Ramos (cell line): ENCODE data around the gene OR10T2.
"Not testable (repeated sequence)": the region's sequence is repeated elsewhere in the genome, so short reads cannot be mapped to it uniquely, and the experiment has no call there.

ENCODE experiments used
- in situ Hi-C: fragments of 300-500 bp; cut with MboI; formaldehyde crosslinking; loops from one replicate; pipeline ENCODE4 v1.14.3; 2022; ENCODE audit warnings: low sequenced_read_pairs; ENCODE audit not compliant: unreplicated experiment

The OR10T2 gene

DNA sequence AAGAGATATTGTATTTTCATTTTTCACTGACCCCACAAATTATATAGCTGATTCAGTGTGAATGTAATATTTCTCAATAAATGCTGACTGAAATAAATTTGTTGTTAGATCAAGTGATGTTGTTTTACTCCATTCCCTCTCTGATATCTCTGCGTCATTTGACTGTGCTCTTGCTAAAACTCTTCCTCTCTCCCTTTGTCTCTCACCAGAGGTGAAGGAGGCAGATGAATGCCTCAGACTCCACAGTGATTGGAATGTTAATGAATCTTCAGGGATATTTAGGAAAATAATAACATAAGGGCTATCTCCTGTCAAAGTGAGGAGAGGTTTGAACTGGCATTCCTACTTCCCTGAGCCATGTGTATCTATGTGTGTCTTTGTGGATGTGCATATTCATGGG lies 41.8 kb downstream of the OR10T2 start:
- in situ Hi-C loops, result no loop called here

DNA sequence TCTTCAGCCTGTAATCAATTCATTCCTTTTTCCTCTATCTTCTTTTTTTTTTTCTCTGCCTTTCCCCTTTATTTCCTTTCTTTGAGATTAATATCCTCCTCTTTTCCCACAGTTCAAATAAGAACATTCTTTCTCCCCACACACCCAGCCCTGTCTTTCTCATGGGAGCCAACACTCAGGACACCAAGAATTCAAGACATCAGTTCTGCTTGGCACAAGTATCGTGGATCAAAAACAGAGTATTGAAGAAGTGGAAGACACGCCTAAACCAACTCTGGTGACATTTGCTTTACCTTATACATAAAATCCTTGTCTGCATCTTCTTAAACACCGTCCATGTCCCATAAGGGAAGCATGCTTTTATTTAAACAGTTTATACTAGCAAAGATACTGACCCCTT lies 42.6 kb downstream of the OR10T2 start:
- in situ Hi-C loops, result no loop called here

DNA sequence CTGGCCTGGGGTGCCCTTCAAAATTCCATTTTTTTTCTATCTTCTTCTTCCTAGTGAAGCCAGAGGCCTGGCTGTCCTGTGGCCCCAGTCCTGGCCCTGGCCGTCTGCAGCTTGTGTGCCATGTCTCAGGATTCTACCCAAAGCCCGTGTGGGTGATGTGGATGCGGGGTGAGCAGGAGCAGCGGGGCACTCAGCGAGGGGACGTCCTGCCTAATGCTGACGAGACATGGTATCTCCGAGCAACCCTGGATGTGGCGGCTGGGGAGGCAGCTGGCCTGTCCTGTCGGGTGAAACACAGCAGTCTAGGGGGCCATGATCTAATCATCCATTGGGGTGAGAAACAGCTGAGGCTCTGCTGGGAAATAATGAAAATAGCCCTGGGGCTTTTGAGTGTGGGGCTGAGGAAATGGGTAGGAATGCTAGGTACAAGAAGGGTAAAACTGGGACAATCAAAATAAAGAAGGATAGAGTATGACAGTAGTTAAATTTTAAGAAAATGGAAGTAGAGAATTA lies 43.4 kb downstream of the OR10T2 start:
- in situ Hi-C loops, result no loop called here

DNA sequence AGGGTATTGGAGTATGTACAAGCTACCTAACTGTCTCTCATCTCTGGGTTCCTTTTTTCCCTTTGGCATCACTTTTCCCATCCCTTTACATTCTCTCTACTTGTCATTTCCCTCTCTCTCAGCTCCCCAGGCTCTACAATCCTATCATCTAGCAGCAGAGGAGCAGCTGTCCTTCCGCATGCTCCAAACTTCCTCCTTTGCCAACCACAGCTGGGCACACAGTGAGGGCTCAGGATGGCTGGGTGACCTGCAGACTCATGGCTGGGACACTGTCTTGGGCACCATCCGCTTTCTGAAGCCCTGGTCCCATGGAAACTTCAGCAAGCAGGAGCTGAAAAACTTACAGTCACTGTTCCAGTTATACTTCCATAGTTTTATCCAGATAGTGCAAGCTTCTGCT lies 45.0 kb downstream of the OR10T2 start:
- in situ Hi-C loops, result no loop called here

DNA sequence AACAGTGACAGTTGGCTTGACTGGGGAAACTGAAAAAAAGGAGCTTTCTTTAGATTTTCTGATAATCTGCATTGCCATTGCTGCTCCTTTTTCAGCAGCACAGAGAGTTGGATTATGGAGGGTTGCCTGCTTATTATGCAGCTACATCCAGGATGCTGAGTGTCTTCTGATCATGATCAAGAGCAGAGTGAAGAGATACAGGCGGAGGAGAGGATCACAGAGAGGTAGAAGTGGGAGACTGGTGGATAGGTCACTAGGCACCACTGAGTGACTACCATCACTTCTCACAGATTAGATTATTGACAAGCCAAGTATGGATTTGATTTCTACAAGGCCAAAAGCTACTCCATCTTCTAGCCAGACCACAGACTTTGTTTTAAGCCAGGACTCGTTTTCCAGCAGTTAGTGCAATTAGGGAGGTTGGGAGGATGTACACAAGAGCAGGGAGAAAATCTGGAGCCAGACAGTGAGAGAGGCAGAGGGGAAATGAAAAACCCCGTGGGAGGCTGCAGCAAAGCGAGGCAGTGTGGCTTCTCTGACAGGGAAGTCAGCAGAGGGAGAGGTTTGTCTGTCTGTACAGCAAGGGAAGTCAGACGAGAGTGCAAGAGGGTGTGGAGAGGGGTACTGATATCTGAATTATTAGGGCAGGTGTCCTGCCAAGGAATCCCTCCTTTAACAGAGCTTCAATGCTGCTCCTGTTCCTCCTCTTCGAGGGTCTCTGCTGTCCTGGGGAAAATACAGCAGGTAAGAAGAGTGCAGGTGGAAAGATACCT lies 45.8 kb downstream of the OR10T2 start, which contains the start of gene CD1E:
CD1E (plus strand) TSS at position 592 of the 773 bp plus-strand sequence; CDS start at position 687, 95 bp downstream.
- in situ Hi-C loops, result no loop called here

DNA sequence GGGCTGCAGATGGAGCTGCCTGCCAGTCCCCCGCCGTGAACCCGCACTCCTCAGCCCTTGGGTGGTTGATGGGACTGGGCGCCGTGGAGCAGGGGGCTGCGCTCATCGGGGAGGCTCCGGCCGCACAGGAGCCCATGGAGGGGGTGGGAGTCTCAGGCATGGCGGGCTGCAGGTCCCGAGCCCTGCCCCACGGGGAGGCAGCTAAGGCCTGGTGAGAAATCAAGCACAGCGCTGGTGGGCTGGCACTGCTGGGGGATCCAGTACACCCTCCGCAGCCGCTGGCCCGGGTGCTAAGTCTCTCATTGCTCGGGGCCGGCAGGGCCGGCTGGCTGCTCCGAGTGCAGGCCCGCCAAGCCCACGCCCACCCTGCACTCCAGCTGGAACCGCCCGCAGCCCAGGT lies 50.3 kb downstream of the OR10T2 start:
- in situ Hi-C loops, result not testable (repeated sequence)
